Fibroblast of lung (primary cell): ENCODE results near the gene UNC13B. TPM values are rescaled to one million over a fixed set of nuclear protein-coding genes. Genes with fewer than 3 reads are reported as not detected.

Source experiments
- DNase-seq, 2 donors: peaks; one replicate each; pipeline versions ENCODE4 v3.0.0 to v3.0.0-alpha.2; 2010; ENCODE audit warnings: low read depth in 2 of 2
- H2AFZ ChIP-seq: 2 replicates; pipeline ENCODE4 v1.5.1; 2012; ENCODE audit warnings: low read length, control low read depth, inconsistent platforms
- H3K27ac ChIP-seq: 2 replicates; pipeline ENCODE4 v1.5.1; 2011; ENCODE audit warnings: low read length, control low read depth; ENCODE audit not compliant: insufficient read depth
- H3K27me3 ChIP-seq: 2 replicates; pipeline ENCODE4 v1.5.1; 2011; ENCODE audit warnings: mild to moderate bottlenecking, low read length; ENCODE audit not compliant: control insufficient read depth, insufficient read depth
- H3K36me3 ChIP-seq: 2 replicates; pipeline ENCODE4 v1.5.1; 2011; ENCODE audit warnings: low read length; ENCODE audit not compliant: control insufficient read depth, insufficient read depth
- H3K4me1 ChIP-seq: 2 replicates; pipeline ENCODE4 v1.5.1; 2011; ENCODE audit warnings: low read length; ENCODE audit not compliant: control insufficient read depth, insufficient read depth; ENCODE audit errors: extremely low read depth
- H3K4me2 ChIP-seq: 2 replicates; pipeline ENCODE4 v1.5.1; 2011; ENCODE audit warnings: low read length, control low read depth; ENCODE audit not compliant: insufficient read depth; ENCODE audit errors: extremely low read depth
- H3K4me3 ChIP-seq, 4 experiments: fragments of 200-600 bp in 1 of 4; sonication (generic) in 1 of 4; replicated peaks in 1 of 4; 2 replicates each; pipeline ENCODE4 v1.5.1; 2011 to 2016; ENCODE audit warnings: low read length in 4 of 4, low read depth in 3 of 4, mild to moderate bottlenecking in 3 of 4, control low read depth in 2 of 4, inconsistent platforms in 1 of 4, mixed read lengths in 1 of 4; ENCODE audit not compliant: insufficient read depth in 1 of 4; ENCODE audit errors: control extremely low read depth in 1 of 4
- H3K79me2 ChIP-seq: 2 replicates; pipeline ENCODE4 v1.5.1; 2012; ENCODE audit warnings: mild to moderate bottlenecking, low read length, inconsistent platforms; ENCODE audit not compliant: control insufficient read depth, insufficient read depth
- H3K9ac ChIP-seq: 2 replicates; pipeline ENCODE4 v1.5.1; 2011; ENCODE audit warnings: mild to moderate bottlenecking, low read length, control low read depth; ENCODE audit not compliant: insufficient read depth
- H3K9me3 ChIP-seq: 2 replicates; pipeline ENCODE4 v1.5.1; 2012; ENCODE audit warnings: low read depth, low read length; ENCODE audit not compliant: control insufficient read depth, insufficient read depth
- H4K20me1 ChIP-seq: 2 replicates; pipeline ENCODE4 v1.5.1; 2011; ENCODE audit warnings: low read length; ENCODE audit not compliant: control insufficient read depth, insufficient read depth; ENCODE audit errors: extremely low read depth
- EZH2 ChIP-seq: IDR thresholded peaks from 2 replicates; pipeline ENCODE4 v1.5.1; 2012; ENCODE audit warnings: low read length, control low read depth, mild to moderate bottlenecking; ENCODE audit errors: missing control alignments
- polyA plus RNA-seq, 2 donors: library from polyadenylated mRNA; depleted of rRNA in 1 of 2; stranded (reverse) in 1 of 2; unstranded in 1 of 2; fragments of >200 nt; gene quantifications; 2 replicates each; pipeline ENCODE4 v1.2.1, GENCODE V29; 2011 to 2012; ENCODE audit warnings: missing spikeins in 1 of 2
- total RNA-seq: library from RNA; depleted of rRNA; stranded (reverse); fragments of >200 nt; gene quantifications from 2 replicates; pipeline ENCODE4 v1.2.1, GENCODE V29; 2014
- TF ChIP-seq, protein P1 (sequence below), 2 donors: IDR thresholded peaks in 1 of 2; conservative IDR thresholded peaks in 1 of 2; 1 replicate in 1 of 2; 2 replicates in 1 of 2; pipeline ENCODE4 v1.5.1; 2011 to 2012; ENCODE audit warnings: low read length in 2 of 2, control low read depth in 1 of 2, inconsistent platforms in 1 of 2, low read depth in 1 of 2, mild to moderate bottlenecking in 1 of 2

The UNC13B gene
- total and polyA plus RNA-seq, 2 donors (not counting 1 experiment from before 2014, with no cell fraction given), result 9.7 to 38.3 TPM

DNA sequence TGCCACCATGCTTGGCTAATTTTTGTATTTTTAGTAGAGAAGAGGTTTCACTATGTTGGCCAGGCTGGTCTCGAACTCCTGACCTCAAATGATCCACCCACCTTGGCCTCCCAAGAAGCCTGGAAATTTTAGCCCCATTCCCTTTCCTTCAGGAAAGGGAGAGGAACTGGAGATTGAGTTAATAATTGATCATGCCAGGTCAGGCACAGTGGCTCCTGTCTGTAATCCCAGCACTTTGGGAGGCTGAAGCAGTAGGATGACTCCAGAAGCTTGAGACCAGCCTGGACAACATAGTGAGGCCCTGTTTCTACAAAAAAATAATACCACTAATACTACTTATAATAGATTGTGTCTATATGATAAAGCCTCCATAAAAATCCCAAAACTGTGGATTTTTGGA lies 124.6 kb downstream of the UNC13B start:
- H3K36me3 ChIP-seq, result no peaks in the 10 kb centered on the region
- TF ChIP-seq EZH2, result no peak
- TF ChIP-seq, protein P1, sequence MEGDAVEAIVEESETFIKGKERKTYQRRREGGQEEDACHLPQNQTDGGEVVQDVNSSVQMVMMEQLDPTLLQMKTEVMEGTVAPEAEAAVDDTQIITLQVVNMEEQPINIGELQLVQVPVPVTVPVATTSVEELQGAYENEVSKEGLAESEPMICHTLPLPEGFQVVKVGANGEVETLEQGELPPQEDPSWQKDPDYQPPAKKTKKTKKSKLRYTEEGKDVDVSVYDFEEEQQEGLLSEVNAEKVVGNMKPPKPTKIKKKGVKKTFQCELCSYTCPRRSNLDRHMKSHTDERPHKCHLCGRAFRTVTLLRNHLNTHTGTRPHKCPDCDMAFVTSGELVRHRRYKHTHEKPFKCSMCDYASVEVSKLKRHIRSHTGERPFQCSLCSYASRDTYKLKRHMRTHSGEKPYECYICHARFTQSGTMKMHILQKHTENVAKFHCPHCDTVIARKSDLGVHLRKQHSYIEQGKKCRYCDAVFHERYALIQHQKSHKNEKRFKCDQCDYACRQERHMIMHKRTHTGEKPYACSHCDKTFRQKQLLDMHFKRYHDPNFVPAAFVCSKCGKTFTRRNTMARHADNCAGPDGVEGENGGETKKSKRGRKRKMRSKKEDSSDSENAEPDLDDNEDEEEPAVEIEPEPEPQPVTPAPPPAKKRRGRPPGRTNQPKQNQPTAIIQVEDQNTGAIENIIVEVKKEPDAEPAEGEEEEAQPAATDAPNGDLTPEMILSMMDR (conservative IDR thresholded peaks at IDR 0.05 in 1 of 2, IDR thresholded peaks at IDR 0.05 in 1 of 2; ENCODE audit: low read depth in 1 of 2, low read length in 2 of 2), result no peak

DNA sequence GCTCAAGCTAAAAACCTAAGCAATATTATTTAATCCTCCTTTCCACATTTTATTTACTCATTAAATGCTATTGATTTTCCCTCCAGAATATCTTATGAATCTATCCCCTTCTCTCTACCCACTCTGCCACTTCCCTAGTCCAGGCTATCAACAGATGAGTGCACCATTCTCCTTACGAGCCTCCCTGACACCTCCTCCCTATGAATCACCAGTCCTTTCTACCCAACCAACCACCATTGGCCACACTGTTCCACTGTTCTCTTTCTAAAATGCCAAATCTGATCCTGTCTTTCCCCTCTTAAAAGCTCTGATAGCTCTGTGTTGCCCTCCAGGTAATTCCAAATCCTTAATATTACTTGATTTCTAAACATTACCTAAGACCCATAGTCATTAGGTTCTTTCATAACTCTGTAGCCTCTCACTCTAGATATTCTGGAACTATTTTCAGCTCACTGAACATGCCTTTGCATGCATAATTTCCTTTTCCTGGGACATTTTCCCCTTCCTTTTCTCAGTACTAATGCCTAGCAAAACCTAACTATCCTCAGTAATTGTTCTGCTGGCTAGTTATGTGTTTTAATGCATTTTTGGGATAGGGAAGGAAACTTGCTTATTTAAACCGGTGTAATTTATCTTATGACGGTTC lies 126.3 kb downstream of the UNC13B start:
- H3K4me2 ChIP-seq, result no peak overlapping the region
- peak in 1 of 2 donors; percentile 20 for DNase-seq

More for the DNA sequence above, 124.6 kb downstream of the UNC13B start:
- no peak for DNase-seq
- Histone ChIP-seq H3K4me3 (no peak overlapping the region), H3K79me2 (no peaks in the 10 kb centered on the region), H3K27me3 (no peaks in the 10 kb centered on the region), H4K20me1 (no peaks in the 10 kb centered on the region), H3K27ac (no peak overlapping the region), H3K4me1 (no peaks in the 10 kb centered on the region), H3K9me3 (no peaks in the 10 kb centered on the region), H3K4me2 (no peak overlapping the region), H3K9ac (no peak overlapping the region), H2AFZ (no peak overlapping the region)

DNA sequence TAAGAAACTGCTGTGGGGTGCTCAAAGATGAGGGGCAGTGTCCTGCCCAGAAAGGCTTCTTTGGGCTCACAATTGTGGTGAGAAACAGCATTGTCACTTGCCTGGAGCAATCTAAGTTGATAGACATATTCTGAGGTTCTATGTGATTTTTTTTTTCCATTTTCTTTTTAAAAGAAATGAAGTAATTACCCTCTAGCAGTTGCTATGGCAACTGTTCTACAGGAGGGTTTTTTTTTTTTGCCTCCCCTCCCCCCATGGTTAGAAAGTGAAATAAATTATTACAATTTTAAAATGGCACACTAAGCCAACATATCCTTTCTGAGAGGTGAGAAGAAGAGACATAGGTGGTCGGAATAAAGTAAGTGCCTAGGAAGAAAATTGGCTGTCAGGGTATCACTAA lies 127.0 kb downstream of the UNC13B start:
- H3K79me2 ChIP-seq, result no peaks in the 10 kb centered on the region
- no peak overlapping the region for H3K27ac ChIP-seq
- no peaks in the 10 kb centered on the region for H3K4me1 ChIP-seq
- DNase-seq, result peak in 1 of 2 donors; percentile 11
- H3K4me2 ChIP-seq, result no peak overlapping the region
- TF ChIP-seq EZH2, result no peak
- TF ChIP-seq, protein P1 (conservative IDR thresholded peaks at IDR 0.05 in 1 of 2, IDR thresholded peaks at IDR 0.05 in 1 of 2; ENCODE audit: low read depth in 1 of 2, low read length in 2 of 2), result no peak
- no peak overlapping the region for H2AFZ ChIP-seq
- no peaks in the 10 kb centered on the region for H4K20me1 ChIP-seq
- H3K9ac ChIP-seq, result no peak overlapping the region
- no peaks in the 10 kb centered on the region for H3K9me3 ChIP-seq
- no peaks in the 10 kb centered on the region for H3K36me3 ChIP-seq
- no peak overlapping the region for H3K4me3 ChIP-seq
- H3K27me3 ChIP-seq, result no peaks in the 10 kb centered on the region

More for the DNA sequence above, 126.3 kb downstream of the UNC13B start:
- H3K27me3 ChIP-seq, result no peaks in the 10 kb centered on the region
- no peak overlapping the region for H2AFZ ChIP-seq
- no peaks in the 10 kb centered on the region for H3K9me3 ChIP-seq
- H3K27ac ChIP-seq, result no peak overlapping the region
- H3K9ac ChIP-seq, result no peak overlapping the region
- H4K20me1 ChIP-seq, result no peaks in the 10 kb centered on the region
- no peaks in the 10 kb centered on the region for H3K4me1 ChIP-seq
- no peaks in the 10 kb centered on the region for H3K36me3 ChIP-seq
- no peaks in the 10 kb centered on the region for H3K79me2 ChIP-seq
- H3K4me3 ChIP-seq, result no peak overlapping the region
- no peak for TF ChIP-seq EZH2
- TF ChIP-seq, protein P1 (conservative IDR thresholded peaks at IDR 0.05 in 1 of 2, IDR thresholded peaks at IDR 0.05 in 1 of 2; ENCODE audit: low read depth in 1 of 2, low read length in 2 of 2), result no peak
